Measurements from ENCODE around the gene MAB21L4. TPM values are rescaled to one million over a fixed set of nuclear protein-coding genes. Genes with fewer than 3 reads are reported as not detected.

The MAB21L4 gene
- total RNA-seq, 4 donors from 2014 or later = 0.83 TPM; not detected in 3

DNA sequence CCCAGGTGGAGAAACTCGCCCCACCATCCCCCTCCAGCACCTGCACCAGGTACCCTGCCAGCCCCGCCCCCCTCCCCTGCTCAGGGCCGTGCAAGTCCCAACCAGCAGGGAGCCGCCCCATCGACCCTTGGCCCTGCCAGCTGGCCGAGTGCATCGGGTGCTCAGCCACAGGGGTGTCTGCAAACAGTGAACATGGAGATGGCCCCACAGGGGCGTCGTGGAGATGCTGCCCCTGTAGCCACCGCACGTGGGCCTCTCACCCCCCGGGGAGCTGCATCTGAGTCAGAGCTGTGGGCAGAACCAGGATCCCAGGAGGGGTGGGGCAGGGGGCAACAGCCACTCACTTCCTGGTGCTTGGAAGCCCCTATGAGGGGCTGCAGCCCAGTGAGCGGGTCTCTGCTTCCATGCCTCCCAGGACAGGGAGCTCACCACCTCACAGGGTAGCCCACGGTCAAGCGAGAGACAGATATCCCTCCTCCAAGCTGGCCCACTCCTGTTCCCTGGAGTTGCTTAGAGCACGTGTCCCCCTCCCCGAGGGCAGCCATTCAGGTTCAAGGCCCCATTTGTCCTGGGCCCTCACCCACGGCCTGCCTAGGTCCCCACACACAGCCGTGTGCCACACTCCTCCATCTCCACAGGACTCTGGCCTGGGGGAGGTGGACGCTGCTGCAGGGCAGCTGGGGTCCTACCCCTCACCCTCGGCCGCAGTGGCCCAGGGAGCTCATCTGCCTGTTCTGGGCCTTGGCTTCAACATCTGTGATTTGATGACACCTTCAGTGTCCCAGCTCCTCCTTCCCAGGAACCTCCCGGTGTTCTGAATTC is 1.1 kb upstream of the MAB21L4 start:
- Histone ChIP-seq H3K27ac (replicated peaks in 1 of 4) (no peak overlapping the region), H3K4me1 (peaks cover 11 to 20% (median 13%) of the 10 kb centered on the region in 4 donors), H3K27me3 (peaks cover 0 to 7% (median 0%) of the 10 kb centered on the region in 4 donors), H3K9me3 (no peaks in the 10 kb centered on the region), H3K4me3 (no peak overlapping the region), H3K36me3 (no peaks in the 10 kb centered on the region)
- no peak for DNase-seq (ENCODE audit: extremely low spot score)
- intact Hi-C loops (cut with DNase I) = no loop called here
- WGBS = 74% methylated on average over 11 of the region's 23 CpGs
- TF ChIP-seq, protein P1, sequence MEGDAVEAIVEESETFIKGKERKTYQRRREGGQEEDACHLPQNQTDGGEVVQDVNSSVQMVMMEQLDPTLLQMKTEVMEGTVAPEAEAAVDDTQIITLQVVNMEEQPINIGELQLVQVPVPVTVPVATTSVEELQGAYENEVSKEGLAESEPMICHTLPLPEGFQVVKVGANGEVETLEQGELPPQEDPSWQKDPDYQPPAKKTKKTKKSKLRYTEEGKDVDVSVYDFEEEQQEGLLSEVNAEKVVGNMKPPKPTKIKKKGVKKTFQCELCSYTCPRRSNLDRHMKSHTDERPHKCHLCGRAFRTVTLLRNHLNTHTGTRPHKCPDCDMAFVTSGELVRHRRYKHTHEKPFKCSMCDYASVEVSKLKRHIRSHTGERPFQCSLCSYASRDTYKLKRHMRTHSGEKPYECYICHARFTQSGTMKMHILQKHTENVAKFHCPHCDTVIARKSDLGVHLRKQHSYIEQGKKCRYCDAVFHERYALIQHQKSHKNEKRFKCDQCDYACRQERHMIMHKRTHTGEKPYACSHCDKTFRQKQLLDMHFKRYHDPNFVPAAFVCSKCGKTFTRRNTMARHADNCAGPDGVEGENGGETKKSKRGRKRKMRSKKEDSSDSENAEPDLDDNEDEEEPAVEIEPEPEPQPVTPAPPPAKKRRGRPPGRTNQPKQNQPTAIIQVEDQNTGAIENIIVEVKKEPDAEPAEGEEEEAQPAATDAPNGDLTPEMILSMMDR (IDR thresholded peaks at IDR 0.05) = no peak
- TF ChIP-seq POLR2A (IDR thresholded peaks at IDR 0.05; ENCODE audit: low read depth) (no peak), EP300 (IDR thresholded peaks at IDR 0.05) (no peak), POLR2AphosphoS5 (IDR thresholded peaks at IDR 0.05) (no peak)

DNA sequence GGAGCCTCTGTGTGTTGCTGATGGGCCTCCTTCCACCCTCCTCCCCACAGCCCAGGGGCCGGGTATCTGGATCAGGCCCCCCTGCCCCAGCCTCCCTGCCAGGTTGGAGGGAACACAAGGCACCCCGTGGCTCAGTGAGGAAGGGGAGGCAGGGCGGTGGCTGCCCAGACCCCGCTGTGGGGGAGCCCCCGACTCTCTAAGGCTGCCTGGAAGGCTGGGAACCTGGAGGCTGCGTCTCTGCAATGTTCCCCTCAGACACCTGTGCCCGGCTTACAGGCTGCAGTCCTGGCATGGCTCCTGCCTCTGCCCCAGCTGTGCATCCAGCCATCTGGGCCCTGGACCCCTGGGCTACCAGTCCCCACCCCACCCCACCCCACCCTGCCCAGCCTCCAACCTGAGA is 438 bp upstream of the MAB21L4 start:
- 80% methylated on average over 2 of the region's 7 CpGs for WGBS
- TF ChIP-seq, protein P1 (IDR thresholded peaks at IDR 0.05) = no peak
- TF ChIP-seq POLR2A (IDR thresholded peaks at IDR 0.05; ENCODE audit: low read depth) (no peak), POLR2AphosphoS5 (IDR thresholded peaks at IDR 0.05) (no peak), EP300 (IDR thresholded peaks at IDR 0.05) (no peak)
- Histone ChIP-seq H3K27ac (replicated peaks in 1 of 4) (no peak overlapping the region), H3K4me1 (peaks cover 11 to 20% (median 13%) of the 10 kb centered on the region in 4 donors), H3K4me3 (no peak overlapping the region), H3K27me3 (peaks cover 0 to 7% (median 0%) of the 10 kb centered on the region in 4 donors), H3K36me3 (no peaks in the 10 kb centered on the region), H3K9me3 (no peaks in the 10 kb centered on the region)
- intact Hi-C loops (cut with DNase I) = no loop called here
- DNase-seq (ENCODE audit: extremely low spot score) = no peak

DNA sequence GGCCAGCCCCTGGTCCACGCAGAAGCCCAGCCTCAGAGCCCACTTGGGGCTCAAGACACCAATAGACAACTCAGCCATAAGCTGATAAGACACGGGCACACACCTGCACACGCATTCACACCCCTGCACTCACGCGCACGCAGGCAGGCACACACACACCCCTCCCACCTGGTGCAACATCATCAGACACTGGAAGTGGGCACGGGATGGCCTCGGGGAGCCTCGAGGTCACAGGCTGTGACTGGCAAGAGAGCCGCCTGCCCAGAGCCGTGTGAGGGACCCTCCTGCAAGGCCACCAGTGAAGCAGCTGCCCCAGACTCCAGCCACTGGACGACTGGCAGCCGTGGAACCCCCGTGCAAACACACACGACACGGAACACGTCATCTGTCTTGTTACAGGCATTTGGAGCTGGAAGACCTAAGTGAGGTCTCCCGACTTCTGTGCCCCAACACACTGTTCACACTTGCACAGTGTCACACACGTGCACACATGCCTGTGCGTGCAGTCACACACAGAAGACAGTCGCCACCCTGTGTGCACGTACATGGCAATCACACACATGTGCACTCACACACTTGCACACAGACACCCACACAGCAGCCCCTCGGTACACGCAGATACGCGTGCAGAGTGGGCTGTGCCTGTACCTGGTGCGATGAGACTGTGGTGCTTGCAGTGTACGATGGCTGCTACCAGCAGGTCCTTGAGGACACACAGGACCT is 959 bp downstream of the MAB21L4 start:
- DNase-seq (ENCODE audit: extremely low spot score) = no peak
- Histone ChIP-seq H3K27ac (replicated peaks in 1 of 4) (no peak overlapping the region), H3K27me3 (peaks cover 0 to 7% (median 0%) of the 10 kb centered on the region in 4 donors), H3K4me3 (no peak overlapping the region), H3K9me3 (no peaks in the 10 kb centered on the region), H3K4me1 (peaks cover 11 to 20% (median 13%) of the 10 kb centered on the region in 4 donors), H3K36me3 (no peaks in the 10 kb centered on the region)
- no peak for TF ChIP-seq POLR2AphosphoS5 (IDR thresholded peaks at IDR 0.05)
- TF ChIP-seq POLR2A (IDR thresholded peaks at IDR 0.05; ENCODE audit: low read depth) = no peak
- no peak for TF ChIP-seq EP300 (IDR thresholded peaks at IDR 0.05)
- TF ChIP-seq, protein P1 (IDR thresholded peaks at IDR 0.05) = no peak
- WGBS = 80% methylated on average over 17 of the region's 28 CpGs
- intact Hi-C loops (cut with DNase I) = no loop called here

DNA sequence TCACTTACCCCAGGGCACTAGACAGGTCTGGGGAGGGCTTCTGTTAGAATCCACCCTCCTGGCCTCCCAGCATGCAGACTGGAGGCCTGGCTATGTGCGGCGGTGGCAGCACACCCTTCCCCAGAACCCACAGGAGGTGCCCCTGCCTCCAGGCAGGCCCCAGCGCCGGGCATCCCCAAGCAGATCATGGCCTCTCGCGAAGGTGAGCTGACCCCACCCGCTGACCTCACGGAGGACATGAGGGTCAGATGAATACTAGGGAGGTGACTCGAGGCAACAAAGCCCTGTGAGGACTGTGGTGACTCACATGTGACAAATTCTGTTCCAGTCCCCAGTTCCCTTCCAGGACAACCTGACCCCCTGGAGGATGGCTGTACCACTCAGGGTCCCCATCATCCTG is 1.9 kb downstream of the MAB21L4 start:
- intact Hi-C loops (cut with DNase I) = no loop called here
- TF ChIP-seq, protein P1 (IDR thresholded peaks at IDR 0.05) = no peak
- TF ChIP-seq EP300 (IDR thresholded peaks at IDR 0.05) = no peak
- H3K27me3 ChIP-seq = peaks cover 0 to 7% (median 0%) of the 10 kb centered on the region in 4 donors
- peaks cover 7 to 16% (median 10%) of the 10 kb centered on the region in 4 donors for H3K4me1 ChIP-seq
- no peak for DNase-seq (ENCODE audit: extremely low spot score)
- no peaks in the 10 kb centered on the region for H3K36me3 ChIP-seq
- no peak overlapping the region for H3K4me3 ChIP-seq
- no peaks in the 10 kb centered on the region for H3K9me3 ChIP-seq
- 75% methylated on average over 6 of the region's 9 CpGs for WGBS
- no peak overlapping the region for H3K27ac ChIP-seq (replicated peaks in 1 of 4)

All from esophagus muscularis mucosa (tissue), 4 donors.